Psoas muscle (tissue), 8 donors: ENCODE measurements around the gene CLTA. TPM values are rescaled to one million over a fixed set of nuclear protein-coding genes. Genes with fewer than 3 reads are reported as not detected.

Experiments used
- ATAC-seq, 4 donors: fragments of 200-7000 bp; cut with Tn5 transposase; one replicate each; pipeline ENCODE4 v1.9.1; 2020; ENCODE audit warnings: moderate library complexity in 3 of 4, mild to moderate bottlenecking in 2 of 4
- DNase-seq, 2 donors: peaks; one replicate each; pipeline ENCODE4 v3.0.0-alpha.2; 2020
- H3K27ac ChIP-seq: fragments of 200-600 bp; one replicate; pipeline ENCODE4 v1.8.0; 2022
- H3K27me3 ChIP-seq, 3 donors: fragments of 200-600 bp in 1 of 3; one replicate each; pipeline versions ENCODE4 v1.6.1 to v1.8.0; 2013 to 2022; ENCODE audit warnings: low read length in 2 of 3, mild to moderate bottlenecking in 2 of 3, moderate library complexity in 1 of 3; ENCODE audit not compliant: insufficient read depth in 3 of 3
- H3K36me3 ChIP-seq, 2 donors: fragments of 200-600 bp in 1 of 2; one replicate each; pipeline versions ENCODE4 v1.6.1 to v1.8.0; 2013 to 2022; ENCODE audit warnings: low read depth in 1 of 2, mild to moderate bottlenecking in 1 of 2, moderate library complexity in 1 of 2; ENCODE audit not compliant: insufficient read depth in 1 of 2
- H3K4me1 ChIP-seq: fragments of 200-600 bp; one replicate; pipeline ENCODE4 v1.8.0; 2022
- H3K4me3 ChIP-seq: fragments of 200-600 bp; one replicate; pipeline ENCODE4 v1.8.0; 2022; ENCODE audit warnings: mild to moderate bottlenecking
- H3K9me3 ChIP-seq: fragments of 200-600 bp; one replicate; pipeline ENCODE4 v1.8.0; 2022
- WGBS, 3 donors: extraction: QIAGEN DNeasy Blood & Tissue Kit; methylation state at CpG; one replicate each; pipeline versions ENCODE4 v1.1.6 to v1.1.7; 2013; 5-methylcytosine and 5-hydroxymethylcytosine counted together
- intact Hi-C, 2 donors: fragments of 100-400 bp; cut with DNase I; formaldehyde crosslinking; loops; one replicate each; pipeline versions ENCODE4 v1.11.0 to v1.14.2; 2022
- polyA plus RNA-seq, 3 donors: library from polyadenylated mRNA; stranded (reverse); fragments of 200-250 nt; gene quantifications; one replicate each; pipeline ENCODE4 v1.2.3, GENCODE V29; 2013
- total RNA-seq, 4 donors: library from RNA; stranded (reverse); fragmentation: NEBNext Ultra II Directional in 2 of 4; extraction: Animal tissue kit (Norgen Biotek cat#: 25700) in 2 of 4; gene quantifications; one replicate each; pipeline versions ENCODE4 v1.2.1 to v1.2.4, GENCODE V29; 2021 to 2023
- TF ChIP-seq, protein P1 (sequence below): fragments of 200-600 bp; IDR thresholded peaks from one replicate; pipeline ENCODE4 v1.8.0; 2022; ENCODE audit warnings: antibody characterized with exemption
- donor health status: healthy with polysubstance abuse.
- donor health status: DM: no; HTN: no; CAD: no; lungs with moderate emphysema.
- donor health status: Bipolar disorder and iron deficiency.
- donor health status: healthy.
- donor health status: DM: yes; HTN: yes; CAD: no.
- donor health status: DM: no; HTN: no; CAD: no.
- donor health status: DM: no; HTN: no; CAD: no.
- donor health status: DM: yes; HTN: yes; CAD: no.

The CLTA gene
- total and polyA plus RNA-seq, 7 donors, result 52.1 to 125 (median 58.3) TPM

DNA sequence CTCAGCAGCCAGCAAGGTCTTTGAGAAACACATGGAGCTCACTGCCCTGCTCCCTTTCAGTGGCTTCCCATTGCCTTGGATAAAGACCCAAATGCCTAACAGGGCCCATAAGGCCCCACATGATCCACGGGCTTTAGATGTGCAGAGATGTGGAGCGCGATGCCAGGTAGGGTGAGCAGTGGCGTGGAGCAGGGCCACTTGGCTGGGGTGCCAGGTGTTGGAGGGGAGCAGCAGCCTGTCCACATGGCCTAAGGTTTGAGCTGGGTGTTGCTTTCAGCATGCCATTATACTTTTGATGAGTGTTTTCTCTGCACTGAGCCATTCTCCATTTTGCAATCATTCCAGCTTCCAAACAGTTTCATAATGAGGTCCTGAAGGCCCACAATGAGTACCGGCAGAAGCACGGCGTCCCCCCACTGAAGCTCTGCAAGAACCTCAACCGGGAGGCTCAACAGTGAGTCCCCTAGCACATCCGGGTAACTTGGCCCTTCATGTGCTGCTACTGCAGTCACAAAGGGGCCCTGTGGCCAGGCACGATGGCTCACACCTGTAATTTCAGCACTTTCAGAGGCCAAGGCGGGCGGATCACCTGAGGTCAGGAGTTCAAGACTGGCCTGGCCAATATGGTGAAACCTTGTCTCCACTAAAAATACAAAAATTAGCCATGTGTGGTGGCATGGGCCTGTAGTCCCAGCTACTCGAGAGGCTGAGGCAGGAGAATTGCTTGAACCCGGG lies 43.1 kb upstream of the CLTA start:
- no peaks in the 10 kb centered on the region for H3K27me3 ChIP-seq
- 87 to 93% (median 87%) methylated on average over 14 of the region's 14 CpGs for WGBS, 3 donors
- H3K4me3 ChIP-seq, result no peak overlapping the region
- H3K9me3 ChIP-seq, result no peaks in the 10 kb centered on the region
- H3K27ac ChIP-seq, result no peak overlapping the region
- peaks cover 7% of the 10 kb centered on the region for H3K4me1 ChIP-seq
- ATAC-seq (no peak), DNase-seq (no peak)
- intact Hi-C loops, result no loop called here
- H3K36me3 ChIP-seq, result no peaks in the 10 kb centered on the region
- TF ChIP-seq, protein P1, sequence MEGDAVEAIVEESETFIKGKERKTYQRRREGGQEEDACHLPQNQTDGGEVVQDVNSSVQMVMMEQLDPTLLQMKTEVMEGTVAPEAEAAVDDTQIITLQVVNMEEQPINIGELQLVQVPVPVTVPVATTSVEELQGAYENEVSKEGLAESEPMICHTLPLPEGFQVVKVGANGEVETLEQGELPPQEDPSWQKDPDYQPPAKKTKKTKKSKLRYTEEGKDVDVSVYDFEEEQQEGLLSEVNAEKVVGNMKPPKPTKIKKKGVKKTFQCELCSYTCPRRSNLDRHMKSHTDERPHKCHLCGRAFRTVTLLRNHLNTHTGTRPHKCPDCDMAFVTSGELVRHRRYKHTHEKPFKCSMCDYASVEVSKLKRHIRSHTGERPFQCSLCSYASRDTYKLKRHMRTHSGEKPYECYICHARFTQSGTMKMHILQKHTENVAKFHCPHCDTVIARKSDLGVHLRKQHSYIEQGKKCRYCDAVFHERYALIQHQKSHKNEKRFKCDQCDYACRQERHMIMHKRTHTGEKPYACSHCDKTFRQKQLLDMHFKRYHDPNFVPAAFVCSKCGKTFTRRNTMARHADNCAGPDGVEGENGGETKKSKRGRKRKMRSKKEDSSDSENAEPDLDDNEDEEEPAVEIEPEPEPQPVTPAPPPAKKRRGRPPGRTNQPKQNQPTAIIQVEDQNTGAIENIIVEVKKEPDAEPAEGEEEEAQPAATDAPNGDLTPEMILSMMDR, result no peak

DNA sequence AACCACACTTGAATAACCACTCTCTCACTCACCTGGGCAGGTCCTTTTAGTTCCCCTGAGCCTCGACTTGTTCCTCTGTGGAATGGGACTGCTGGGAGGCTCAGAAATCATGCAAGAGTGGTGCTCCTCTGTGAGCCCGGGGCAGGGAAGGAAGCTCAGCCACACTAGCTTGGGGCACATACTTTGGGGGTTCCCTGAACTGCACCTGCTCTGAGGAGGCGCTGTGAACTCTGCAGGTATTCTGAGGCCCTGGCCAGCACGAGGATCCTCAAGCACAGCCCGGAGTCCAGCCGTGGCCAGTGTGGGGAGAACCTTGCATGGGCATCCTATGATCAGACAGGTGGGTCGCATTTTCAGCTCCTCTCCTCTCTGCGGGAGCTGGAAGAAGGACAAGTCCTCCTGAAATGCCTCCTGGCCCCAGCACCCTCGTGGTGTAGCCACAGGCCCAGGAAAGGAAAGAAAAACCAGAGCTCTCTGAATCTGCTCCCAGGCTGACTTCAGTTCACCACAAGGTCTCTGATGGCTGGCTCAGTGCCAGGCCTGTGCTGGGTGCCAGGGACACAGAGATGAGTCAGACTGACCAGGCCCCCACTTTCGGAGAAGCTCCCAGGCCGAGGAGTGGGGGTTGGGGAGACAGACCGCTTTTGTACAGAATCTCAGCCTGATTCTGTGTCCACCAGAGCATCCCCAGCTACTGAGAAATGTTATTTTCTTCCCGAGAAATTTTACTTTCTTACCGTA lies 42.2 kb upstream of the CLTA start:
- no peak overlapping the region for H3K27ac ChIP-seq
- TF ChIP-seq, protein P1, result no peak
- intact Hi-C loops, result no loop called here
- peaks cover 7% of the 10 kb centered on the region for H3K4me1 ChIP-seq
- no peaks in the 10 kb centered on the region for H3K36me3 ChIP-seq
- no peaks in the 10 kb centered on the region for H3K9me3 ChIP-seq
- H3K27me3 ChIP-seq, result no peaks in the 10 kb centered on the region
- DNase-seq (peak; percentile 95), ATAC-seq (peak; percentile 74 to 86 (median 80))
- 32 to 45% (median 36%) methylated on average over 14 of the region's 14 CpGs for WGBS, 3 donors
- H3K4me3 ChIP-seq, result no peak overlapping the region

GRCh38 chr9:36149197-36149596 lies 41.5 kb upstream of the CLTA start:
- H3K36me3 ChIP-seq, result no peaks in the 10 kb centered on the region
- TF ChIP-seq, protein P1, result no peak
- peak in 1 of 2 donors; percentile 34 for DNase-seq
- H3K4me3 ChIP-seq, result no peak overlapping the region
- H3K9me3 ChIP-seq, result no peaks in the 10 kb centered on the region
- no peak overlapping the region for H3K27ac ChIP-seq
- WGBS, 3 donors, result 40 to 58% (median 45%) methylated on average over 4 of the region's 4 CpGs
- no peaks in the 10 kb centered on the region for H3K27me3 ChIP-seq
- no peak for ATAC-seq
- intact Hi-C loops, result no loop called here
- peaks cover 7% of the 10 kb centered on the region for H3K4me1 ChIP-seq

DNA sequence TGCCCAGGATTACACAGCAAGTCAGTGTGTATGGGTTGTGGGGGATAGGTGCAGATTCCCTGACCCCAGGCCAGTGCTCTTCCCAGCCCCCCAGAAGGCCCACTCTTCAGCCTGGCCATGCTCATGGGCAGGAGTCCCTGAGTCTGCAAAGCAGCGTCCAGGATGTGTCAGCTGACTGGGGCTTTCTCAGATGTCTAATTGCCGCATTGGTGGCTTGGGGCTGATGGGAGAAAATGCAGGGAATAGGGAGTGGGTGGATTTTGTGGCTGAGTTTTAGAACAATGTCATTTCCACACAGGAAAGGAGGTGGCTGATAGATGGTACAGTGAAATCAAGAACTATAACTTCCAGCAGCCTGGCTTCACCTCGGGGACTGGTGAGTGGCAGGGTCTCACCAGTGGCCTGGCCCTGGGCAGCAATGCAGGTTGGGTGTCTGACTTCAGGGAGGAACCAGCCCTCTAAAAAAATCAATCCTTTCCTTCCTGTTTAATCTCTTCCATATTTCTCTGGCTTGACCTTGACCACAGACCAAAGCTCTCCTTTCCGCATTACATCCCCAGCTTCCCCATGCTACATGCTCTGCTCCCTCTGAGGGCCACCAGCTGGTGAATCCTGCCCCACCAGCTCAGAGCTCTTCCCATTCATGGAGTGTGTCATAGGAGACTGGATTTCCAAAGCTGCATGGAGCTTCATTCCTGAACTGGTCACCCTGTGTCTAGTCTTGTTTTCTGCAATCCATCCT lies 40.0 kb upstream of the CLTA start:
- no peaks in the 10 kb centered on the region for H3K36me3 ChIP-seq
- H3K4me1 ChIP-seq, result peaks cover 7% of the 10 kb centered on the region

More for the DNA sequence above, 40.0 kb upstream of the CLTA start:
- Histone ChIP-seq H3K27ac (no peak overlapping the region), H3K27me3 (no peaks in the 10 kb centered on the region), H3K4me3 (no peak overlapping the region), H3K9me3 (no peaks in the 10 kb centered on the region)
- TF ChIP-seq, protein P1, result no peak
- intact Hi-C loops, result no loop called here
- WGBS, 3 donors, result 60 to 69% (median 68%) methylated on average over 4 of the region's 4 CpGs
- DNase-seq, result peak in 1 of 2 donors; percentile 8
- ATAC-seq, result no peak
